Progenitor cell of endocrine pancreas (in vitro differentiated cells): ENCODE data around the gene PUS7. TPM values are rescaled to one million over a fixed set of nuclear protein-coding genes. Genes with fewer than 3 reads are reported as not detected.

Experiments used
- DNase-seq: peaks from one replicate; pipeline ENCODE4 v3.0.0; 2021; ENCODE audit warnings: low spot score; ENCODE audit not compliant: unreplicated experiment
- H3K27ac Mint-ChIP-seq: 2 replicates; pipeline ENCODE4 v1.8.0; 2021; ENCODE audit warnings: mild to moderate bottlenecking, moderate library complexity, mixed read lengths
- H3K27me3 Mint-ChIP-seq: 2 replicates; pipeline ENCODE4 v1.8.0; 2021; ENCODE audit warnings: mixed read lengths
- H3K36me3 Mint-ChIP-seq: 2 replicates; pipeline ENCODE4 v1.8.0; 2022; ENCODE audit warnings: mixed read lengths; ENCODE audit not compliant: insufficient read depth
- H3K4me1 Mint-ChIP-seq: 2 replicates; pipeline ENCODE4 v1.8.0; 2021; ENCODE audit warnings: low read depth, mixed read lengths
- H3K4me3 Mint-ChIP-seq: 2 replicates; pipeline ENCODE4 v1.8.0; 2021; ENCODE audit warnings: low read depth, mild to moderate bottlenecking, moderate library complexity, mixed read lengths
- H3K9me3 Mint-ChIP-seq: 2 replicates; pipeline ENCODE4 v1.8.0; 2021; ENCODE audit warnings: low read depth, mixed read lengths
- long read RNA-seq: library from polyadenylated mRNA; unstranded; transcript quantifications from one replicate; pipeline ENCODE4 v2.0.0, GENCODE V29; 2020
- total RNA-seq: library from RNA; stranded (reverse); gene quantifications from 2 replicates; pipeline ENCODE4 v1.2.1, GENCODE V29; 2021
- TF ChIP-seq, protein P1 (sequence below): fragments of 200-600 bp; sonication (generic); IDR thresholded peaks from one replicate; pipeline ENCODE4 v1.5.0; 2021; ENCODE audit warnings: antibody characterized with exemption, mild to moderate bottlenecking; ENCODE audit not compliant: unreplicated experiment

Gene PUS7, protein sequence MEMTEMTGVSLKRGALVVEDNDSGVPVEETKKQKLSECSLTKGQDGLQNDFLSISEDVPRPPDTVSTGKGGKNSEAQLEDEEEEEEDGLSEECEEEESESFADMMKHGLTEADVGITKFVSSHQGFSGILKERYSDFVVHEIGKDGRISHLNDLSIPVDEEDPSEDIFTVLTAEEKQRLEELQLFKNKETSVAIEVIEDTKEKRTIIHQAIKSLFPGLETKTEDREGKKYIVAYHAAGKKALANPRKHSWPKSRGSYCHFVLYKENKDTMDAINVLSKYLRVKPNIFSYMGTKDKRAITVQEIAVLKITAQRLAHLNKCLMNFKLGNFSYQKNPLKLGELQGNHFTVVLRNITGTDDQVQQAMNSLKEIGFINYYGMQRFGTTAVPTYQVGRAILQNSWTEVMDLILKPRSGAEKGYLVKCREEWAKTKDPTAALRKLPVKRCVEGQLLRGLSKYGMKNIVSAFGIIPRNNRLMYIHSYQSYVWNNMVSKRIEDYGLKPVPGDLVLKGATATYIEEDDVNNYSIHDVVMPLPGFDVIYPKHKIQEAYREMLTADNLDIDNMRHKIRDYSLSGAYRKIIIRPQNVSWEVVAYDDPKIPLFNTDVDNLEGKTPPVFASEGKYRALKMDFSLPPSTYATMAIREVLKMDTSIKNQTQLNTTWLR
- 43.3 and 44.3 TPM in 2 replicates for total RNA-seq
- long read RNA-seq, transcript PUS7-201 (16 exons, 3,480 nt) = minor isoform, 15 of 172 reads
- long read RNA-seq, transcript PUS7-202 (16 exons, 2,356 nt) = major isoform, 100 of 172 reads
- long read RNA-seq, partial matches to known transcripts = 18 of 172 reads
- long read RNA-seq, other reads (novel, unspliced or antisense) = 39 of 172 reads

DNA sequence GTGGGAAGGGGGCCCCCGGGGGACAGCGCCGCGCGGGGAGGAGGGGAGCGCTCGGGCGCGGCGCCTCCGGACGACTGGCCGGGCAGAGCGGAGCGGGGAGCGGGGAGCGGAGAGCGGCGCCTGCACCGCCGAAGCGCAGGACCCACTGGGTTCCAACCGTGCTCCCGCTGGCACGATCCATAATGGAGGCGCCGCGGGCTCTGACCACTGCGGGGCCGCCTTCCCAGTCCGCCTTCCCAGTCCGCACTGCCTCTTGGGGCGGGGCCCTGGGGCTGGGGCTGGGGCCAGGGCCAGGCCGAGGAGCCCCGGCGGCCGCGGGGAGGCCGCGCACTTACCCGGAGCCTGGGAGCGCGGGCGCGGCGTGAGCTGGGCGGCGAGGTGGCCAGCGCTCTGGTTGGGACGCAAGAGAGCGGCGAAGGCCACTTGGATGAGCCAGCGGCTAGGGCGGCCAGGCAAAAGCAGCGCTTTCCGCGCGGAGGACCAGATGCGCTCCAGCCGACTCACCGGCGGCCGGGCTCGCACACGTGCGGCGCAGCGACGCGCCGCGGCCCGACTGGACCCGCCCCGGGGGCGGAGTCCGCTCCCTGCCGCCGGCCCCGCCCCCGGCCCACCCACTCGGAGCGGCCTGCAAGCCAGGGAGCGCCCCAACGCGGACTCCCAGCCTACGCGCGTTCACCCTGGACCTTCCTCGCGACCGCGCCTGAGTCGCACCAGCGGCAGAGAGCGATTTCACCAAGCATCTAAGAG is at the start of gene PUS7:
Gene PUS7 (minus strand): TSS at position 555 of the 747 bp plus-strand sequence. CDS start 13,759 bp downstream, outside the sequence.
- Mint-ChIP-seq H3K27me3 (no peaks in the 10 kb centered on the region), H3K36me3 (peaks cover 8% of the 10 kb centered on the region), H3K9me3 (peaks cover 2% of the 10 kb centered on the region), H3K4me3 (peak within 1 kb of the TSS; percentile 99), H3K27ac (peak within 1 kb of the TSS; percentile 99), H3K4me1 (peaks cover 8% of the 10 kb centered on the region)
- TF ChIP-seq, protein P1, sequence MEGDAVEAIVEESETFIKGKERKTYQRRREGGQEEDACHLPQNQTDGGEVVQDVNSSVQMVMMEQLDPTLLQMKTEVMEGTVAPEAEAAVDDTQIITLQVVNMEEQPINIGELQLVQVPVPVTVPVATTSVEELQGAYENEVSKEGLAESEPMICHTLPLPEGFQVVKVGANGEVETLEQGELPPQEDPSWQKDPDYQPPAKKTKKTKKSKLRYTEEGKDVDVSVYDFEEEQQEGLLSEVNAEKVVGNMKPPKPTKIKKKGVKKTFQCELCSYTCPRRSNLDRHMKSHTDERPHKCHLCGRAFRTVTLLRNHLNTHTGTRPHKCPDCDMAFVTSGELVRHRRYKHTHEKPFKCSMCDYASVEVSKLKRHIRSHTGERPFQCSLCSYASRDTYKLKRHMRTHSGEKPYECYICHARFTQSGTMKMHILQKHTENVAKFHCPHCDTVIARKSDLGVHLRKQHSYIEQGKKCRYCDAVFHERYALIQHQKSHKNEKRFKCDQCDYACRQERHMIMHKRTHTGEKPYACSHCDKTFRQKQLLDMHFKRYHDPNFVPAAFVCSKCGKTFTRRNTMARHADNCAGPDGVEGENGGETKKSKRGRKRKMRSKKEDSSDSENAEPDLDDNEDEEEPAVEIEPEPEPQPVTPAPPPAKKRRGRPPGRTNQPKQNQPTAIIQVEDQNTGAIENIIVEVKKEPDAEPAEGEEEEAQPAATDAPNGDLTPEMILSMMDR = no peak
- DNase-seq = peak; percentile 82

DNA sequence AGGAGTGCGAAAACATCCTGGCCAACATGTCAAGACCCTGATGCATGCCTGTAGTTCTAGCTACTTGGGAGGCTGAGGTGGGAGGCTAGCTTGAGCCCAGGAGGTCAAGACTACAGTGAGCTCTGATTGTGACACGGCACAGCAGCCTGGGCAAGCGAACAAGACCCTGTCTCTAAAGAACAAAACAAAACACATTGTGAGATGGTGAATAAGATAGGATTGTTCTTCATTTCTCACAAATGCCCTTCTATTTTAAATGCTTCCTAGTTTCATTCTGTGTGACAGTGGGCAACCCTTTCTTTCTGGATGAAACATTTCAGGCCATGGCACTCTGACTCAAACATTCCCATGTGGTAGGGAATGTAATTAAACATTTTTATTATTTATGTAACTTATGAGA is 45.8 kb upstream of the PUS7 start:
- no peaks in the 10 kb centered on the region for H3K4me1 Mint-ChIP-seq
- H3K9me3 Mint-ChIP-seq = no peaks in the 10 kb centered on the region
- H3K36me3 Mint-ChIP-seq = peaks cover 19% of the 10 kb centered on the region
- H3K27ac Mint-ChIP-seq = no peak overlapping the region
- H3K27me3 Mint-ChIP-seq = no peaks in the 10 kb centered on the region
- TF ChIP-seq, protein P1 = no peak
- no peak for DNase-seq
- no peak overlapping the region for H3K4me3 Mint-ChIP-seq

DNA sequence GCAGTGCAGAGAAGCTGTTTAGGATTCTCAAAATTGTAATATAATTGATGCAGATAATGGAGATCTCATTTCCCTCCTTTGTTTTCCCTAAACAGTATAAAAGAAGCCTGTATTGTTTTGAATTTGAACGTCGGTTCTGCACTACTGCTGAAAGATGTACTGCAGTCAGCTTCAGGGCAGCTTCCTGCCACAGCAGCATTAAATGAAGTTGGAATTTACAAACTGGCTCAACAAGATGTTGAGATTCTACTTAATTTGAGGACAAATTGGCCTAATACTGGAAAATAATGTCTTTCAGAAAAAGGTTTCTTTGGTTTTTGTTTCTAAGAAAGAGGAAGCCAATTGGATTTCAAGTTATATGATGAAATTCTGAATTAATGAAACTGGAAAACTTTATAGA is 45.0 kb upstream of the PUS7 start:
- TF ChIP-seq, protein P1 = no peak
- H3K36me3 Mint-ChIP-seq = peaks cover 21% of the 10 kb centered on the region
- no peak overlapping the region for H3K4me3 Mint-ChIP-seq
- no peak overlapping the region for H3K27ac Mint-ChIP-seq
- no peaks in the 10 kb centered on the region for H3K27me3 Mint-ChIP-seq
- no peak for DNase-seq
- no peaks in the 10 kb centered on the region for H3K4me1 Mint-ChIP-seq
- H3K9me3 Mint-ChIP-seq = no peaks in the 10 kb centered on the region

DNA sequence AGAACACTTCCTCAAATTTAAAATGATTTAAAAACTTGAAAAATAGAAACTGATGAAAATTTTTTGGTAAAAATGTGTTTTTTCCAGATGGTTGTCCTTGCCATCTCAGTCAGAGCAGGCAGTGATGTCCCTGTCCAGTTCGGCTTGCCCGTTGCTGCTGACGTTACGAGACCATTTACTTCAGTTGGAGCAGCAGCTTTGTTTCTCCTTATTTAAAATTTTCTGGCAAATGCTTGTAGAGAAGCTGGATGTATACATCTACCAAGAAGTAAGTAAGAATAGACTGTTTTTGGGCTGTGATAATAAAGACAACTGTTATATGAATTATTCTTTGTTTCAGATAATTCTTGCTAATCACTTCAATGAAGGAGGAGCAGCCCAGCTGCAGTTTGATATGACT is 43.1 kb upstream of the PUS7 start:
- no peaks in the 10 kb centered on the region for H3K9me3 Mint-ChIP-seq
- H3K36me3 Mint-ChIP-seq = peaks cover 22% of the 10 kb centered on the region
- no peak for DNase-seq
- no peak overlapping the region for H3K4me3 Mint-ChIP-seq
- H3K27ac Mint-ChIP-seq = no peak overlapping the region
- no peaks in the 10 kb centered on the region for H3K4me1 Mint-ChIP-seq
- TF ChIP-seq, protein P1 = no peak
- H3K27me3 Mint-ChIP-seq = no peaks in the 10 kb centered on the region

DNA sequence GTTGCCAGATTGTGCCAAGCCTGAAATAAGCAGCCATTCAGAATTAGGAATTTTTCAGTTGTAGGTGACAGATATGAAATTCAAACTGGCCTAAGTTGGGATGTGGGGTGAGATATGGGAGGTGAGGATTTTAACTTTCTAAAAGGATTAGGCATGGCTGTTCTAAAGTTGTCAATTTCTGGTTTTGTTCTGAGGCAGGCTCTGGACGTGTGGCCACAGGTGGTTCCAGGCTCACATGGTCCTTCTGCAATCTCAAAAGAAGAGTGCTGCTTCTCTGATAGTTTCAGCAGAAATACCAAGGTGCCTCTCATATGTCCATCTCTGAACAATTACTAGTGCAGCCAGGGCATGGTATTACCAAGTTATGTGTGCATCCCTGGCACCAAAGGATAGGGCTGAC is 37.9 kb upstream of the PUS7 start:
- H3K4me1 Mint-ChIP-seq = no peaks in the 10 kb centered on the region

More for the DNA sequence above, 37.9 kb upstream of the PUS7 start:
- H3K27me3 Mint-ChIP-seq = no peaks in the 10 kb centered on the region
- no peaks in the 10 kb centered on the region for H3K9me3 Mint-ChIP-seq
- TF ChIP-seq, protein P1 = no peak
- H3K36me3 Mint-ChIP-seq = peaks cover 21% of the 10 kb centered on the region
- DNase-seq = no peak
- H3K4me3 Mint-ChIP-seq = no peak overlapping the region
- no peak overlapping the region for H3K27ac Mint-ChIP-seq
